B cell (primary cell): ENCODE results near the gene KCNH1. TPM values are rescaled to one million over a fixed set of nuclear protein-coding genes. Genes with fewer than 3 reads are reported as not detected.

Experiments
- ATAC-seq: fragments of 200-7000 bp; cut with Tn5 transposase; one replicate; pipeline ENCODE4 v1.10.0; 2021; ENCODE audit warnings: low read depth, mild to moderate bottlenecking, moderate number of reproducible peaks, moderate library complexity
- CTCF ChIA-PET: fragments of 350-600 bp; sonication (Branson Sonifier 250); formaldehyde crosslinking; loops from one replicate; lab custom pipeline; 2021; ENCODE audit warnings: antibody characterized with exemption, inconsistent platforms; lab: Charles Lee
- POLR2A ChIA-PET: fragments of 350-600 bp; sonication (Branson Sonifier 250); formaldehyde crosslinking; loops from one replicate; lab custom pipeline; 2021; ENCODE audit warnings: antibody characterized with exemption; lab: Charles Lee
- DNase-seq: peaks from one replicate; pipeline ENCODE4 v3.0.0; 2013
- H2AFZ ChIP-seq: 2 replicates; pipeline ENCODE4 v1.6.1; 2012; ENCODE audit warnings: mild to moderate bottlenecking, low read depth, low read length; ENCODE audit not compliant: insufficient read depth, poor library complexity, severe bottlenecking
- H3K27ac ChIP-seq, 2 donors: 1 replicate in 1 of 2; 2 replicates in 1 of 2; pipeline ENCODE4 v1.5.1; 2012 to 2013; ENCODE audit warnings: low read length in 2 of 2, mild to moderate bottlenecking in 2 of 2, moderate library complexity in 1 of 2
- H3K27me3 ChIP-seq, 4 experiments: fragments of 200-600 bp in 1 of 4; sonication (generic) in 1 of 4; replicated peaks in 1 of 4; 1 replicate in 2 of 4; 2 replicates in 2 of 4; pipeline versions ENCODE4 v1.6.1 to v1.7.0; 2013 to 2016; ENCODE audit warnings: low read length in 3 of 4, mild to moderate bottlenecking in 2 of 4, mixed read lengths in 1 of 4, moderate library complexity in 1 of 4; ENCODE audit not compliant: insufficient read depth in 4 of 4, control insufficient read depth in 3 of 4; ENCODE audit errors: control extremely low read depth in 1 of 4
- H3K36me3 ChIP-seq, 2 experiments: replicated peaks in 1 of 2; 1 replicate in 1 of 2; 2 replicates in 1 of 2; pipeline versions ENCODE4 v1.6.1 to v1.7.1; 2013; ENCODE audit warnings: low read length in 1 of 2; ENCODE audit not compliant: insufficient read depth in 2 of 2, control insufficient read depth in 1 of 2; ENCODE audit errors: control extremely low read depth in 1 of 2, extremely low read depth in 1 of 2
- H3K4me1 ChIP-seq, 2 donors: fragments of 200-600 bp in 1 of 2; sonication (generic) in 1 of 2; 1 replicate in 1 of 2; 2 replicates in 1 of 2; pipeline versions ENCODE4 v1.5.1 to v1.6.1; 2013 to 2017; ENCODE audit warnings: low read length in 2 of 2; ENCODE audit not compliant: control insufficient read depth in 2 of 2, insufficient read depth in 2 of 2
- H3K4me2 ChIP-seq: replicated peaks from 2 replicates; pipeline ENCODE3; 2012; ENCODE audit warnings: mild to moderate bottlenecking, low read depth, low read length; ENCODE audit not compliant: poor library complexity, severe bottlenecking
- H3K4me3 ChIP-seq, 5 experiments: fragments of 200-600 bp in 1 of 5; sonication (generic) in 1 of 5; 1 replicate in 3 of 5; 2 replicates in 2 of 5; pipeline versions ENCODE4 v1.5.1 to v1.7.0; 2011 to 2016; ENCODE audit warnings: low read length in 4 of 5, mild to moderate bottlenecking in 4 of 5, low read depth in 2 of 5, control low read depth in 1 of 5, moderate library complexity in 1 of 5; ENCODE audit not compliant: insufficient read depth in 1 of 5; ENCODE audit errors: control extremely low read depth in 1 of 5, extremely low read depth in 1 of 5
- H3K79me2 ChIP-seq: fragments of 200-600 bp; sonication (generic); one replicate; pipeline ENCODE4 v1.6.0; 2016; ENCODE audit warnings: low read length; ENCODE audit not compliant: control insufficient read depth, insufficient read depth
- H3K9ac ChIP-seq: fragments of 200-600 bp; sonication (generic); 2 replicates; pipeline ENCODE4 v1.6.1; 2017; ENCODE audit warnings: mild to moderate bottlenecking, low read length, moderate library complexity
- H3K9me3 ChIP-seq, 3 donors: one replicate each; pipeline versions ENCODE4 v1.6.1 to v1.7.1; 2013; ENCODE audit warnings: low read length in 2 of 3; ENCODE audit not compliant: control insufficient read depth in 2 of 3, insufficient read depth in 1 of 3; ENCODE audit errors: control extremely low read depth in 1 of 3
- H4K20me1 ChIP-seq: 2 replicates; pipeline ENCODE4 v1.6.0; 2012; ENCODE audit warnings: mild to moderate bottlenecking, low read length; ENCODE audit not compliant: insufficient read depth, control insufficient read depth, poor library complexity, severe bottlenecking
- H3K27ac Mint-ChIP-seq: one replicate; pipeline ENCODE4 v1.8.0; 2021; ENCODE audit warnings: mixed read lengths
- H3K27me3 Mint-ChIP-seq: one replicate; pipeline ENCODE4 v1.8.0; 2021; ENCODE audit warnings: mixed read lengths
- H3K4me1 Mint-ChIP-seq: one replicate; pipeline ENCODE4 v1.8.0; 2021; ENCODE audit warnings: mixed read lengths
- H3K4me3 Mint-ChIP-seq: one replicate; pipeline ENCODE4 v1.8.0; 2021; ENCODE audit warnings: mixed read lengths
- H3K9me3 Mint-ChIP-seq: one replicate; pipeline ENCODE4 v1.8.0; 2022; ENCODE audit warnings: mixed read lengths; ENCODE audit not compliant: insufficient read depth
- EZH2 ChIP-seq: IDR thresholded peaks from 2 replicates; pipeline ENCODE4 v1.6.1; 2012; ENCODE audit warnings: borderline replicate concordance, low read depth, mild to moderate bottlenecking, moderate library complexity, low read length; ENCODE audit not compliant: insufficient read depth, poor library complexity, severe bottlenecking
- WGBS: methylation state at CpG from one replicate; pipeline ENCODE4 v1.1.5; 2013; ENCODE audit warnings: missing lambda C conversion rate; ENCODE audit not compliant: insufficient coverage; 5-methylcytosine and 5-hydroxymethylcytosine counted together
- intact Hi-C: fragments of 100-400 bp; cut with micrococcal nuclease; formaldehyde crosslinking; loops from one replicate; pipeline ENCODE4 v1.10.0; 2022
- polyA plus RNA-seq: library from polyadenylated mRNA; depleted of rRNA; stranded (reverse); fragments of >200 nt; gene quantifications from 2 replicates; pipeline ENCODE4 v1.2.3, GENCODE V29; 2012
- total RNA-seq, 2 donors: library from RNA; stranded (reverse); fragments of 120-200 nt in 1 of 2; gene quantifications; 1 replicate in 1 of 2; 2 replicates in 1 of 2; pipeline versions ENCODE4 v1.2.3 to v1.2.4, GENCODE V29; 2013 to 2022
- TF ChIP-seq, protein P1 (sequence below): fragments of 200-600 bp; IDR thresholded peaks from one replicate; pipeline ENCODE4 v1.8.0; 2022; ENCODE audit warnings: antibody characterized with exemption, mild to moderate bottlenecking

Gene KCNH1
- total and polyA plus RNA-seq, 2 donors (not counting 1 experiment from before 2014, with no cell fraction given): not detected

DNA sequence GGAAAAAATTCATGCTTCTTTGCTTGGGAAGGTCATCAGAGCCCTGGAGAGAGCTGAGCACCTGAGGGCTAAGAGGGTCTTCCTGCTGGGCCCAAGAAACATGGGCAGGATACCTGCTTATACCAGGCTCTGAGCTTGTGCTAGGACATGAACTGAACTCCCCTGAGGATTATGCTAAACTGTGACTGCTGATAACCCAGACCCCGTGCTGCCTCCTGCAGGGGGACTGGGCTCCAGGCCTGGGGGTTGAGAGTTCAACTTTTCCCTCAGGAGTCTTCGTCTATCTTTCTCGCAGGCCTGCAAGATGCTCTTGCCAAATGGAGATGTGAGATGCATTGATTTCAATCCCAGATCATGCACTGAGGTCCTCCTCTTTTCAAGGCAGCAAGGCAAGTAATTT is 436.8 kb downstream of the KCNH1 start:
- ATAC-seq (no peak), DNase-seq (no peak)
- intact Hi-C loops: no loop called here
- H3K27ac ChIP-seq: no peak overlapping the region
- H3K4me2 ChIP-seq: no peak overlapping the region
- Mint-ChIP-seq H3K4me3 (no peak overlapping the region), H3K27ac (no peak overlapping the region), H3K4me1 (peaks cover 9% of the 10 kb centered on the region), H3K9me3 (no peaks in the 10 kb centered on the region), H3K27me3 (peaks cover 4% of the 10 kb centered on the region)
- no peaks in the 10 kb centered on the region for H3K27me3 ChIP-seq
- H4K20me1 ChIP-seq: no peaks in the 10 kb centered on the region
- no peaks in the 10 kb centered on the region for H3K79me2 ChIP-seq
- H2AFZ ChIP-seq: no peak overlapping the region
- ChIA-PET CTCF (no interaction called here), POLR2A (no interaction called here)
- no peaks in the 10 kb centered on the region for H3K36me3 ChIP-seq
- H3K9ac ChIP-seq: no peak overlapping the region
- no peak overlapping the region for H3K4me3 ChIP-seq
- no peaks in the 10 kb centered on the region for H3K9me3 ChIP-seq
- TF ChIP-seq, protein P1, sequence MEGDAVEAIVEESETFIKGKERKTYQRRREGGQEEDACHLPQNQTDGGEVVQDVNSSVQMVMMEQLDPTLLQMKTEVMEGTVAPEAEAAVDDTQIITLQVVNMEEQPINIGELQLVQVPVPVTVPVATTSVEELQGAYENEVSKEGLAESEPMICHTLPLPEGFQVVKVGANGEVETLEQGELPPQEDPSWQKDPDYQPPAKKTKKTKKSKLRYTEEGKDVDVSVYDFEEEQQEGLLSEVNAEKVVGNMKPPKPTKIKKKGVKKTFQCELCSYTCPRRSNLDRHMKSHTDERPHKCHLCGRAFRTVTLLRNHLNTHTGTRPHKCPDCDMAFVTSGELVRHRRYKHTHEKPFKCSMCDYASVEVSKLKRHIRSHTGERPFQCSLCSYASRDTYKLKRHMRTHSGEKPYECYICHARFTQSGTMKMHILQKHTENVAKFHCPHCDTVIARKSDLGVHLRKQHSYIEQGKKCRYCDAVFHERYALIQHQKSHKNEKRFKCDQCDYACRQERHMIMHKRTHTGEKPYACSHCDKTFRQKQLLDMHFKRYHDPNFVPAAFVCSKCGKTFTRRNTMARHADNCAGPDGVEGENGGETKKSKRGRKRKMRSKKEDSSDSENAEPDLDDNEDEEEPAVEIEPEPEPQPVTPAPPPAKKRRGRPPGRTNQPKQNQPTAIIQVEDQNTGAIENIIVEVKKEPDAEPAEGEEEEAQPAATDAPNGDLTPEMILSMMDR: no peak
- no peak for TF ChIP-seq EZH2
- no CpG with 5 or more reads among the region's 3 CpGs for WGBS
- H3K4me1 ChIP-seq: peaks cover 0 to 7% of the 10 kb centered on the region in 2 donors

DNA sequence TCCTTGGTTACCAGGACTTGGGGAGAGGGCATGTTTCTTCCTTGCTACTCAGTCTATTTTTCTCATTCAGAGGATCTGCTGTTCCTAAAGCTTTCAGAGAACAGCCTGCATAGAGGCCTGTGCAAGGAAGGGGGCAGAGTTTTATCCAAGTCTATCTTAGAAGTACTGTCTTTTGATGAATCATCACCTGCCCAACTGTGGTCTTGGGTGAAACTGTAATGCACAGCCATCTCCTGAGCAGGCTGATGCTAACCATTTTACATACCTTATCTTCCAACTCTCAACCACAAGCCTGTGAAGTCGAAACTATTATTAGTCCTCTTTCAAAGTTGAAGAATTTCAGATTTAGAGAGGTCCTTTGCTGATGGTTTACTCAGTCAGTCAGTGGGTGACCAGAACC is 437.2 kb downstream of the KCNH1 start:
- ChIA-PET POLR2A (no interaction called here), CTCF (no interaction called here)
- Mint-ChIP-seq H3K27me3 (peaks cover 4% of the 10 kb centered on the region), H3K9me3 (no peaks in the 10 kb centered on the region), H3K4me3 (no peak overlapping the region), H3K4me1 (peaks cover 9% of the 10 kb centered on the region), H3K27ac (no peak overlapping the region)
- Histone ChIP-seq H3K4me2 (no peak overlapping the region), H3K9me3 (no peaks in the 10 kb centered on the region), H2AFZ (no peak overlapping the region), H3K79me2 (no peaks in the 10 kb centered on the region), H3K4me1 (peaks cover 0 to 7% of the 10 kb centered on the region in 2 donors), H4K20me1 (no peaks in the 10 kb centered on the region), H3K27me3 (no peaks in the 10 kb centered on the region), H3K9ac (no peak overlapping the region), H3K36me3 (no peaks in the 10 kb centered on the region), H3K4me3 (no peak overlapping the region), H3K27ac (no peak overlapping the region)
- no CpG with 5 or more reads among the region's 1 CpG for WGBS
- ATAC-seq (no peak), DNase-seq (no peak)
- intact Hi-C loops: no loop called here
- TF ChIP-seq EZH2: no peak
- TF ChIP-seq, protein P1: no peak
